HepG2 (cell line): ENCODE data around the gene NDOR1. TPM values are rescaled to one million over a fixed set of nuclear protein-coding genes. Genes with fewer than 3 reads are reported as not detected.
A peak's percentile ranks its signal among the peaks of the same experiment; 100 is the strongest.

Experiments used
- ATAD3A ChIP-seq: sonication (generic); formaldehyde crosslinking; IDR thresholded peaks from 2 replicates; pipeline ENCODE4 v1.4.0; 2020; ENCODE audit warnings: missing genetic modification reagents
- CTCF ChIP-seq: sonication (generic); formaldehyde crosslinking; IDR thresholded peaks from 2 replicates; pipeline ENCODE4 v1.5.0; 2020; ENCODE audit warnings: mild to moderate bottlenecking, missing genetic modification reagents, moderate library complexity
- DPF2 ChIP-seq: sonication (generic); formaldehyde crosslinking; IDR thresholded peaks from 2 replicates; pipeline ENCODE4 v1.4.0; 2020; ENCODE audit warnings: mild to moderate bottlenecking, low read depth, missing genetic modification reagents, borderline replicate concordance
- ETV5 ChIP-seq: IDR thresholded peaks from 2 replicates; pipeline ENCODE4 v1.6.1; 2018; ENCODE audit warnings: missing biosample characterization, missing genetic modification reagents, inconsistent platforms, borderline replicate concordance
- IKZF4 ChIP-seq: sonication (generic); formaldehyde crosslinking; IDR thresholded peaks from 2 replicates; pipeline ENCODE4 v1.5.1; 2020; ENCODE audit warnings: borderline replicate concordance, mild to moderate bottlenecking, low read depth, missing genetic modification reagents; ENCODE audit errors: not compliant biosample characterization
- MAFG ChIP-seq: sonication (generic); formaldehyde crosslinking; IDR thresholded peaks from 2 replicates; pipeline ENCODE4 v1.5.1; 2020; ENCODE audit warnings: mild to moderate bottlenecking, missing genetic modification reagents
- MEIS2 ChIP-seq: sonication (generic); formaldehyde crosslinking; IDR thresholded peaks from 2 replicates; pipeline ENCODE4 v1.9.0; 2021; ENCODE audit warnings: mild to moderate bottlenecking, missing genetic modification reagents
- MXD4 ChIP-seq: IDR thresholded peaks from 2 replicates; pipeline ENCODE4 v1.6.1; 2016; ENCODE audit warnings: mild to moderate bottlenecking, missing biosample characterization, missing genetic modification reagents
- NRL ChIP-seq: sonication (generic); formaldehyde crosslinking; IDR thresholded peaks from 2 replicates; pipeline ENCODE4 v1.5.0; 2020; ENCODE audit warnings: missing genetic modification reagents, mild to moderate bottlenecking, moderate library complexity, borderline replicate concordance
- PLSCR1 ChIP-seq: sonication (generic); formaldehyde crosslinking; IDR thresholded peaks from 2 replicates; pipeline ENCODE4 v1.5.0; 2020; ENCODE audit warnings: missing genetic modification reagents, mild to moderate bottlenecking, borderline replicate concordance
- RCOR2 ChIP-seq: IDR thresholded peaks from 2 replicates; pipeline ENCODE4 v1.6.1; 2016; ENCODE audit warnings: missing biosample characterization, missing genetic modification reagents
- SAP130 ChIP-seq: IDR thresholded peaks from 2 replicates; pipeline ENCODE4 v1.6.1; 2016; ENCODE audit warnings: low read depth
- SYNCRIP ChIP-seq: fragments of 200-400 bp; formaldehyde crosslinking; IDR thresholded peaks from 2 replicates; pipeline ENCODE4 v1.6.1; 2018; ENCODE audit warnings: mild to moderate bottlenecking, low read depth, low read length; ENCODE audit not compliant: insufficient read depth
- TAF1 ChIP-seq: sonication (generic); formaldehyde crosslinking; IDR thresholded peaks from 2 replicates; pipeline ENCODE4 v1.4.0; 2020; ENCODE audit warnings: missing genetic modification reagents
- THAP7 ChIP-seq: sonication (generic); formaldehyde crosslinking; IDR thresholded peaks from 2 replicates; pipeline ENCODE4 v1.8.1; 2023; ENCODE audit warnings: mild to moderate bottlenecking, missing genetic modification reagents
- TP53 ChIP-seq: sonication (generic); formaldehyde crosslinking; conservative IDR thresholded peaks from 2 replicates; pipeline ENCODE4 v1.4.0; 2020; ENCODE audit warnings: missing genetic modification reagents
- ZNF235 ChIP-seq: sonication (generic); formaldehyde crosslinking; IDR thresholded peaks from 2 replicates; pipeline ENCODE4 v1.8.1; 2023; ENCODE audit warnings: mild to moderate bottlenecking, missing genetic modification reagents, borderline replicate concordance
- ZNF737 ChIP-seq: sonication (generic); formaldehyde crosslinking; IDR thresholded peaks from 2 replicates; pipeline ENCODE4 v1.5.0; 2020; ENCODE audit warnings: missing genetic modification reagents, mild to moderate bottlenecking, borderline replicate concordance
- polyA plus RNA-seq, 8 experiments: library from polyadenylated mRNA; depleted of rRNA in 3 of 8; stranded (reverse) in 7 of 8; unstranded in 1 of 8; fragments of >200 nt; fragmentation: Illumina TruSeq in 4 of 8; extraction: Trizol in 4 of 8; gene quantifications; 2 replicates each; pipeline versions ENCODE4 v1.2.1 to v1.2.3, GENCODE V29; 2011 to 2016; ENCODE audit warnings: low read depth in 4 of 8, missing spikeins in 1 of 8, mixed read lengths in 1 of 8; ENCODE audit not compliant: insufficient read depth in 1 of 8
- total RNA-seq, 5 experiments: library from RNA; depleted of rRNA; stranded (reverse); fragments of >200 nt; fragmentation: Illumina TruSeq; extraction: Trizol; gene quantifications; 2 replicates each; pipeline ENCODE4 v1.2.3, GENCODE V29; 2016; ENCODE audit warnings: low read depth in 1 of 5
- TF ChIP-seq, protein P1 (sequence below), 2 experiments: fragments of 450-650 bp in 1 of 2; sonication (generic) in 1 of 2; formaldehyde crosslinking; IDR thresholded peaks; 2 replicates each; pipeline versions ENCODE4 v1.5.0 to v1.8.0; 2020 to 2022; ENCODE audit warnings: mild to moderate bottlenecking in 1 of 2, missing genetic modification reagents in 1 of 2
- TF ChIP-seq, protein P2 (sequence below): sonication (generic); formaldehyde crosslinking; IDR thresholded peaks from 2 replicates; pipeline ENCODE4 v1.5.1; 2020; ENCODE audit warnings: mild to moderate bottlenecking, missing genetic modification reagents, borderline replicate concordance
- TF ChIP-seq, protein P3 (sequence below): sonication (generic); formaldehyde crosslinking; IDR thresholded peaks from 2 replicates; pipeline ENCODE4 v1.4.0; 2020; ENCODE audit warnings: missing genetic modification reagents

The NDOR1 gene
- total and polyA plus RNA-seq, 2 of the 13 experiments (the other 11 are each of a cell fraction or from before 2014, with no cell fraction given): 3.6 to 8.7 TPM

DNA sequence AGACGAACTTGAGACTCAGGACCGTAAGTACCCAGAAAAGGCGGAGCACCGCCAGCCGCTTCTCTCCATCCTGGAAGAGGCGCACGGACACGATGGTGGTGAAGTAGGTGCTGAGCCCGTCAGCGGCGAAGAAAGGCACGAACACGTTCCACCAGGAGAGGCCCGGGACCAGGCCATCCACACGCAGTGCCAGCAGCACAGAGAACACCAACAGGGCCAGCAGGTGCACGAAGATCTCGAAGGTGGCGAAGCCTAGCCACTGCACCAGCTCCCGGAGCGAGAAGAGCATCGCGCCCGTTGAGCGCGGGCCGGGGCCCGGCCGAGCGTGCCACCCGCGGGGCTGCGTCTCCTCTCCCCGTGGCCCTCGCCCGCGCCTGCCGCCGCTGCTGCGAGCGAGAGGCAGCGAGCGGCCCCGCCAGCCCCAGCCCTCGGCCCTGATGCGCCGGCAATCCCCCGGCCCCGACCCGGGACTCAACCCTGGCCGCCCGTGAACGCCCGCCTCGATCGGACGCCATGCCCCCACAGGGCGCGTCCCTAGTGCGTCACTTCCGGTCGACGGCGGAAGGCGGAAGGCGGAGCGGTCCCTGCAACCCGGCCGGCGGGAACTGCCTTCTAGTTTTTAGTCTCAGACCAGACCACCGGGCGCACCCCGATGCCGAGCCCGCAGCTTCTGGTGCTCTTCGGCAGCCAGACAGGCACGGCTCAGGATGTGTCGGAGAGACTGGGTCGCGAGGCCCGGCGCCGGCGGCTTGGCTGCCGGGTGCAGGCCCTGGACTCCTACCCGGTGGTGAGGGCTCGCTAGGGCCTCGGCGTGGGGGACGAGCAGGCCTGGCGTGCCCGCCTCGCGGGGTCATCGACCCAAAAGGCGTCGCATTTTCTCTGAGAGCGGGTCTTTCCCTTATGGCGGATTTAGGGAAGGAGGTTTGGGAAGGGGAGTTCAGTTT lies at the start of gene NDOR1, which contains the start of gene TMEM203 (continued):
- TF ChIP-seq CTCF (CRISPR knock-in tag) (no peak), TAF1 (CRISPR knock-in tag) (peak; percentile 79), THAP7 (CRISPR knock-in tag) (peak; percentile 47; the same call in 1 of the 2 replicates), DPF2 (CRISPR knock-in tag) (no peak), TP53 (CRISPR knock-in tag) (no peak), IKZF4 (peak; percentile 44), SYNCRIP (no peak), ATAD3A (no peak), PLSCR1 (CRISPR knock-in tag) (no peak), SAP130 (peak; percentile 99), ETV5 (CRISPR knock-in tag) (peak; percentile 83), MXD4 (peak; percentile 87), ZNF737 (no peak), MAFG (CRISPR knock-in tag) (0 out of 2 replicates have a peak, but pooled peaks have one; percentile 24), ZNF235 (CRISPR knock-in tag) (peak; percentile 70; the same call in 1 of the 2 replicates), RCOR2 (CRISPR knock-in tag) (no peak), MEIS2 (CRISPR knock-in tag) (no peak), NRL (CRISPR knock-in tag) (no peak)
- TF ChIP-seq, protein P1, sequence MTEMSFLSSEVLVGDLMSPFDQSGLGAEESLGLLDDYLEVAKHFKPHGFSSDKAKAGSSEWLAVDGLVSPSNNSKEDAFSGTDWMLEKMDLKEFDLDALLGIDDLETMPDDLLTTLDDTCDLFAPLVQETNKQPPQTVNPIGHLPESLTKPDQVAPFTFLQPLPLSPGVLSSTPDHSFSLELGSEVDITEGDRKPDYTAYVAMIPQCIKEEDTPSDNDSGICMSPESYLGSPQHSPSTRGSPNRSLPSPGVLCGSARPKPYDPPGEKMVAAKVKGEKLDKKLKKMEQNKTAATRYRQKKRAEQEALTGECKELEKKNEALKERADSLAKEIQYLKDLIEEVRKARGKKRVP (CRISPR knock-in tag; IDR thresholded peaks at IDR 0.05): peak in 1 of 2 experiments; percentile 31; a peak in 1 of 4 replicates
- TF ChIP-seq, protein P2, sequence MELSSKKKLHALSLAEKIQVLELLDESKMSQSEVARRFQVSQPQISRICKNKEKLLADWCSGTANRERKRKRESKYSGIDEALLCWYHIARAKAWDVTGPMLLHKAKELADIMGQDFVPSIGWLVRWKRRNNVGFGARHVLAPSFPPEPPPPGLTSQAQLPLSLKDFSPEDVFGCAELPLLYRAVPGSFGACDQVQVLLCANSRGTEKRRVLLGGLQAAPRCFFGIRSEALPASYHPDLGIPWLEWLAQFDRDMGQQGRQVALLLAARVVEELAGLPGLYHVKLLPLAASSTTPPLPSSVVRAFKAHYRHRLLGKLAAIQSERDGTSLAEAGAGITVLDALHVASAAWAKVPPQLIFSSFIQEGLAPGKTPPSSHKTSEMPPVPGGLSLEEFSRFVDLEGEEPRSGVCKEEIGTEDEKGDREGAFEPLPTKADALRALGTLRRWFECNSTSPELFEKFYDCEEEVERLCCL (CRISPR knock-in tag): no peak; the same call in 1 of the 2 replicates
- TF ChIP-seq, protein P3, sequence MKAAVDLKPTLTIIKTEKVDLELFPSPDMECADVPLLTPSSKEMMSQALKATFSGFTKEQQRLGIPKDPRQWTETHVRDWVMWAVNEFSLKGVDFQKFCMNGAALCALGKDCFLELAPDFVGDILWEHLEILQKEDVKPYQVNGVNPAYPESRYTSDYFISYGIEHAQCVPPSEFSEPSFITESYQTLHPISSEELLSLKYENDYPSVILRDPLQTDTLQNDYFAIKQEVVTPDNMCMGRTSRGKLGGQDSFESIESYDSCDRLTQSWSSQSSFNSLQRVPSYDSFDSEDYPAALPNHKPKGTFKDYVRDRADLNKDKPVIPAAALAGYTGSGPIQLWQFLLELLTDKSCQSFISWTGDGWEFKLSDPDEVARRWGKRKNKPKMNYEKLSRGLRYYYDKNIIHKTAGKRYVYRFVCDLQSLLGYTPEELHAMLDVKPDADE: 0 out of 2 replicates have a peak, but pooled peaks have one; percentile 43
